ENCODE results near the gene CAPN10. TPM values are rescaled to one million over a fixed set of nuclear protein-coding genes. Genes with fewer than 3 reads are reported as not detected.

CAPN10 gene
- total RNA-seq, 4 donors from 2014 or later: 41.9 to 118 (median 48.7) TPM

DNA sequence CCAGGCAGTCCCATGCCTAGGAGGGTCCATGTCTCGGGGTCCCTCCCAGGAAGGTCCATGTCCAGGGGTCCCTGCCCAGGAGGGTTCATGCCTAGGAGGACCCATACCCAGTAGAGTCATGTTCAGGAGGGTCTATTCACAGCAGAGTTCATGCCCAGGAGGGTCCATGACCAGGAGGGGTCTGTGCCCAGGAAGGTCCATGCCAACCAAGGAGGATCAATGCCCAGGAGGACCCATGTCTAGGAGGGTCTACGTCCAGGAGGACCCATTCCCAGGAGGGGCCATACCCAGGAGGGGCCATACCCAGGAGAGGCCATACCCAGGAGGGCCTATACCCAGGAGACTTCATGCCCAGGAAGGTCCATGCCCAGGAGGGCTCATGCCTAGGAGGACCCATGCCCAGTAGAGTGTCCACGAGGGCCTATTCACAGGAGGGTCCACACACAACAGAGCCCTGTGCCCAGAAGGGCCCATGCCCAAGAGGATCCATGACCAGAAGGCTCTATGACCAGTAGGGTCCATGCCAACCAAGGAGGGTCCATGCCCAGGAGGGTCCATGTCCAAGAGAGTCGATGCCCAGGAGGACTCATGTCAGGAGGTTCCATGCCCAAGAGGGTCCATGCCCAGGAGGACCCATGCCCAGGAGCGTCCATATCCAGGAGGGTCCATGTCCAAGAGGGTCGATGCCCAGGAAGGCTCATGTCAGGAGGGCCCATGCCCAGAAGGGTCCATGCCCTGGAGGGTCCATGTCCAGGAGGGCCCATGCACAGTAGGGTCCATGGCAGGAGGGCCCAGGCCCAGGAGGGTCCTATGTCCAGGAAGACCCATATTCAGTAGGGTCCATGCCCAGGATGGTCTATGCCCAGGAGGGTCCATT lies 48.8 kb downstream of the CAPN10 start:
- no peak for TF ChIP-seq POLR2AphosphoS5 (IDR thresholded peaks at IDR 0.05)
- TF ChIP-seq POLR2A (IDR thresholded peaks at IDR 0.05): no peak
- no peak for TF ChIP-seq EP300 (IDR thresholded peaks at IDR 0.05; ENCODE audit: low read depth)
- TF ChIP-seq, protein P1, sequence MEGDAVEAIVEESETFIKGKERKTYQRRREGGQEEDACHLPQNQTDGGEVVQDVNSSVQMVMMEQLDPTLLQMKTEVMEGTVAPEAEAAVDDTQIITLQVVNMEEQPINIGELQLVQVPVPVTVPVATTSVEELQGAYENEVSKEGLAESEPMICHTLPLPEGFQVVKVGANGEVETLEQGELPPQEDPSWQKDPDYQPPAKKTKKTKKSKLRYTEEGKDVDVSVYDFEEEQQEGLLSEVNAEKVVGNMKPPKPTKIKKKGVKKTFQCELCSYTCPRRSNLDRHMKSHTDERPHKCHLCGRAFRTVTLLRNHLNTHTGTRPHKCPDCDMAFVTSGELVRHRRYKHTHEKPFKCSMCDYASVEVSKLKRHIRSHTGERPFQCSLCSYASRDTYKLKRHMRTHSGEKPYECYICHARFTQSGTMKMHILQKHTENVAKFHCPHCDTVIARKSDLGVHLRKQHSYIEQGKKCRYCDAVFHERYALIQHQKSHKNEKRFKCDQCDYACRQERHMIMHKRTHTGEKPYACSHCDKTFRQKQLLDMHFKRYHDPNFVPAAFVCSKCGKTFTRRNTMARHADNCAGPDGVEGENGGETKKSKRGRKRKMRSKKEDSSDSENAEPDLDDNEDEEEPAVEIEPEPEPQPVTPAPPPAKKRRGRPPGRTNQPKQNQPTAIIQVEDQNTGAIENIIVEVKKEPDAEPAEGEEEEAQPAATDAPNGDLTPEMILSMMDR (IDR thresholded peaks at IDR 0.05): no peak
- Histone ChIP-seq H3K4me1 (no peaks in the 10 kb centered on the region), H3K27ac (no peak overlapping the region), H3K36me3 (peaks cover 0 to 7% (median 0%) of the 10 kb centered on the region in 4 donors), H3K9me3 (no peaks in the 10 kb centered on the region), H3K4me3 (no peak overlapping the region), H3K27me3 (peaks cover 3% of the 10 kb centered on the region)
- no peak for DNase-seq
- intact Hi-C loops (cut with DNase I; ENCODE audit: low total_unique reads): no loop called here
- WGBS, 2 donors (ENCODE audit: low coverage in 1 of 2): 87% methylated on average over 6 of the region's 6 CpGs; no CpG with 5 or more reads in 1 of the 2 donors
- in situ Hi-C loops (cut with MboI; ENCODE audit: low pct_ligation_motif_present in 1 of 4, low pct_unique_long_range_greater_than_20kb in 1 of 4, low sequenced_read_pairs in 3 of 4): no loop called here

DNA sequence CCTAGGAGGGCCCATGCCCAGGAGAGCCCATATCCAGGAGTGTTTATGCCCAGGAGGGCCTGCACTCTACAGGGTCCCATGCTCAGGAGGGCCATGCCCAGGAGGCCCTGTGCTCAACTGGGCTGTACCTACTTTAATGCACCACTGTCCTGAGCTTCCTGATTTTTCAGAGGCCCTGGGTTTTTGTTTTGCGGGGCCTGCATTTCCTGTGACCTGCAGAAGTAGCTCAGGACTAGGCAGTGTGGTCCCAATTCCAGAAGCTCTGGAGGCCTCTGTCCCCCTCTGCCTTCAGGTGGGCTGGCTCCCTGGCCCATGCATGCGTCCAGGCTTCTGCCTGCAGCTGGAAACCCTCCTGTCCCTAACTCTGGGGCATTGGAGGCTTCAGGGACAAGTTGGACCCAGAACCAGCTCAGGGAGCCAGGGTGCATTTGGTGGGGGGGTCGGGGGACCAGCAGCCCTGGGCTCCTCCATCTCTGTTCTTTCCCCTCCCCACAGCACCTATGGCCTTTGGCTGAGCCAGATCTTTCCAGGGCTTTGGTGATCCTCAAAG lies 49.5 kb downstream of the CAPN10 start:
- WGBS, 2 donors (ENCODE audit: low coverage in 1 of 2): 69% methylated on average over 3 of the region's 3 CpGs; no CpG with 5 or more reads in 1 of the 2 donors
- no peaks in the 10 kb centered on the region for H3K4me1 ChIP-seq
- H3K36me3 ChIP-seq: peaks cover 0 to under 1% (median 0%) of the 10 kb centered on the region in 4 donors
- in situ Hi-C loops (cut with MboI; ENCODE audit: low pct_ligation_motif_present in 1 of 4, low pct_unique_long_range_greater_than_20kb in 1 of 4, low sequenced_read_pairs in 3 of 4): no loop called here
- TF ChIP-seq POLR2A (IDR thresholded peaks at IDR 0.05) (no peak), EP300 (IDR thresholded peaks at IDR 0.05; ENCODE audit: low read depth) (no peak)
- TF ChIP-seq, protein P1 (IDR thresholded peaks at IDR 0.05): no peak
- no peak overlapping the region for H3K27ac ChIP-seq
- peaks cover 4% of the 10 kb centered on the region for H3K27me3 ChIP-seq
- H3K4me3 ChIP-seq: no peak overlapping the region
- no peaks in the 10 kb centered on the region for H3K9me3 ChIP-seq
- intact Hi-C loops (cut with DNase I; ENCODE audit: low total_unique reads): no loop called here
- no peak for DNase-seq

DNA sequence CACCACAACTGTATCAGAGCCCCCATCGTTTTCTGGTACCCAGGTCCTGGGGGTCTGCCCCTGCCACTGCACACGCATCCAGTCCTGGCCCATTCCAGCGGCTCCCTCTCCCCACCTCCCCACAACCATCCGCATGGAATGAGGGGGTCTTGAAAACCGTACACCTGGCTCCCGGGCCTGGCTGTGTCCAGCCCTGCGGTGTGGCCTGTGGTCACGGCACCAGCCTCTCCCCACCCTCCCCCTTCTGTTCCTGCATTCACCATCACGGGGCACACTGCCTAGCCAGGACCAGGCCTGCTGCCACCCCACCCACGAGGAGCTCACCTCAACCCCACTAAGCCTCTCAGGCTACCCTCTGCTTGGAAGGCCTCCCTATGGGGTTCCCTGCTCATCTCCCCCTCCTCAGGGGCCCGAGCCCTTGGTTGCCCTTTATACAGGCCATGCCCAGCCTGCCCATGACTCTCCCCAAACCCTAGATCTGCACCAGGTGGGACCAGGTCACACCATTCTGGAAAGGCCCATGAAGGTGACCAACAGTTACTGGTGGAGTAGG lies 50.1 kb downstream of the CAPN10 start:
- WGBS, 2 donors (ENCODE audit: low coverage in 1 of 2): 79% methylated on average over 11 of the region's 11 CpGs; no CpG with 5 or more reads in 1 of the 2 donors
- H3K9me3 ChIP-seq: no peaks in the 10 kb centered on the region
- H3K27me3 ChIP-seq: peaks cover 5% of the 10 kb centered on the region
- no peak for DNase-seq
- TF ChIP-seq POLR2AphosphoS5 (IDR thresholded peaks at IDR 0.05): no peak
- in situ Hi-C loops (cut with MboI; ENCODE audit: low pct_ligation_motif_present in 1 of 4, low pct_unique_long_range_greater_than_20kb in 1 of 4, low sequenced_read_pairs in 3 of 4): no loop called here
- H3K4me3 ChIP-seq: no peak overlapping the region
- H3K27ac ChIP-seq: no peak overlapping the region
- no peaks in the 10 kb centered on the region for H3K4me1 ChIP-seq
- intact Hi-C loops (cut with DNase I; ENCODE audit: low total_unique reads): no loop called here
- H3K36me3 ChIP-seq: no peaks in the 10 kb centered on the region

DNA sequence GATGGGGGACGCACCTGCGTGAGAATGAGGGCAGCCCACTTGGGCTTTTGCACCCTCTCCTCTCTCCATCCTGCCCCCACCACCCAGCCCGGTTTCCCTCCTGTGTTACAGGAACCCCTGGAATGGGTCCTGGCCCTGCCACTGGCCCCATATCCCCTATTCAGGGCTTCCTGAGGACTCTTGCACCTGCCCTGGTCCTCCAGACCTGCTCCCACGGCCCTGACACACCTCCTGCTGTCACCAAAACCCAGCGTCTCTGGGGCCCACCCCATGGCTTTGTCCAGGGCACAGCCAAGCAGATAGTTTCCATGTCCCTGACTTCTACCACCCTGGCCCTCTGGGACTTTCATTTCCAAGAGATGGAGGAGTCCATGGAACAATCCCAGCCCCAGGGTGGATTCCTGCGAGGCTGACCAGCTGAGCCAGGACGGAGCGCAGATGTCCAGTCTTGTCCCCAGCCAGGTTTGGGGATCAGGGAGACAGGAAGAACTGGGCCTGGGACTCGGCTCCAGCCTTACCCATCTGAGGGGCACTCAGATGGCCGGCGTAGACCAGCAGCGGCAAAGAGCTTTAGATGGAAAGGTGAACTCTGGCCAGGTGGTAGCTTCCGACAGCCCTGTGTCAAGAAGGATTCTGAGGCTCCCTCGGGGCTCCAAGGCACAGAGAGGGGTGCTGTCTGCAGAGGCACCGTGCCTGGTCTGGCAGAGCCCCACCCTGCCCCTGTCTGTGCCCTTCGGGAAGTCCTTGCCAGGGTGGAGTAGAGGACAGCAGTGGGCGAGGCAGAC lies 50.8 kb downstream of the CAPN10 start:
- intact Hi-C loops (cut with DNase I; ENCODE audit: low total_unique reads) (no loop called here), in situ Hi-C loops (cut with MboI; ENCODE audit: low pct_ligation_motif_present in 1 of 4, low pct_unique_long_range_greater_than_20kb in 1 of 4, low sequenced_read_pairs in 3 of 4) (no loop called here)
- no peak for DNase-seq
- Histone ChIP-seq H3K4me3 (no peak overlapping the region), H3K4me1 (no peaks in the 10 kb centered on the region), H3K27me3 (peaks cover 10% of the 10 kb centered on the region), H3K36me3 (no peaks in the 10 kb centered on the region), H3K27ac (no peak overlapping the region), H3K9me3 (no peaks in the 10 kb centered on the region)
- TF ChIP-seq EP300 (IDR thresholded peaks at IDR 0.05; ENCODE audit: low read depth): no peak
- TF ChIP-seq, protein P1 (IDR thresholded peaks at IDR 0.05): no peak
- TF ChIP-seq POLR2A (IDR thresholded peaks at IDR 0.05): no peak
- no peak for TF ChIP-seq POLR2AphosphoS5 (IDR thresholded peaks at IDR 0.05)
- WGBS, 2 donors (ENCODE audit: low coverage in 1 of 2): 75% methylated on average over 17 of the region's 17 CpGs; no CpG with 5 or more reads in 1 of the 2 donors
